Hepatocyte (in vitro differentiated cells): ENCODE results near the gene JADE1. TPM values are rescaled to one million over a fixed set of nuclear protein-coding genes. Genes with fewer than 3 reads are reported as not detected.

Experiments
- DNase-seq: peaks from one replicate; pipeline ENCODE4 v3.0.0-alpha.2; 2016; ENCODE audit warnings: low spot score
- H2AFZ ChIP-seq: fragments of 200-600 bp; sonication (generic); 2 replicates; pipeline ENCODE4 v1.6.0; 2016; ENCODE audit warnings: antibody characterized with exemption, mild to moderate bottlenecking
- H3K27ac ChIP-seq: fragments of 200-600 bp; sonication (generic); 2 replicates; pipeline ENCODE4 v1.5.1; 2016; ENCODE audit warnings: mild to moderate bottlenecking
- H3K27me3 ChIP-seq: fragments of 200-600 bp; sonication (generic); 2 replicates; pipeline ENCODE4 v1.6.1; 2016
- H3K36me3 ChIP-seq: fragments of 200-600 bp; sonication (generic); replicated peaks from 2 replicates; pipeline ENCODE4 v1.5.1; 2016; ENCODE audit warnings: low read depth; ENCODE audit not compliant: insufficient read depth
- H3K4me1 ChIP-seq: fragments of 200-600 bp; sonication (generic); 2 replicates; pipeline ENCODE4 v1.5.1; 2016; ENCODE audit warnings: mild to moderate bottlenecking, moderate library complexity; ENCODE audit not compliant: insufficient read depth
- H3K4me2 ChIP-seq: fragments of 200-600 bp; sonication (generic); 2 replicates; pipeline ENCODE4 v1.6.0; 2016
- H3K4me3 ChIP-seq: fragments of 200-600 bp; sonication (generic); 2 replicates; pipeline ENCODE4 v1.5.1; 2016; ENCODE audit warnings: mild to moderate bottlenecking
- H3K79me2 ChIP-seq: fragments of 200-600 bp; sonication (generic); 2 replicates; pipeline ENCODE4 v1.6.0; 2017; ENCODE audit warnings: mild to moderate bottlenecking
- H3K9me2 ChIP-seq: fragments of 200-600 bp; sonication (generic); replicated peaks from 2 replicates; pipeline ENCODE4 v1.6.0; 2017; ENCODE audit warnings: mild to moderate bottlenecking; ENCODE audit not compliant: insufficient read depth
- H3K9me3 ChIP-seq: fragments of 200-600 bp; sonication (generic); 2 replicates; pipeline ENCODE4 v1.5.1; 2016; ENCODE audit warnings: low read depth, mild to moderate bottlenecking
- H4K20me1 ChIP-seq: fragments of 200-600 bp; sonication (generic); 2 replicates; pipeline ENCODE4 v1.6.0; 2016; ENCODE audit warnings: mild to moderate bottlenecking; ENCODE audit not compliant: insufficient read depth, poor library complexity, severe bottlenecking
- EZH2 ChIP-seq: fragments of 200-600 bp; sonication (generic); IDR thresholded peaks from 2 replicates; pipeline ENCODE4 v1.6.1; 2016; ENCODE audit warnings: antibody characterized with exemption, mild to moderate bottlenecking, borderline replicate concordance
- EZH2phosphoT487 ChIP-seq: fragments of 200-600 bp; sonication (generic); IDR thresholded peaks from one replicate; pipeline ENCODE4 v1.6.1; 2018; ENCODE audit warnings: antibody characterized with exemption, mild to moderate bottlenecking, low read depth, moderate library complexity; ENCODE audit not compliant: unreplicated experiment, severe bottlenecking
- WGBS: methylation state at CpG from one replicate; pipeline ENCODE4 v1.1.6; 2016; ENCODE audit warnings: low lambda C conversion rate; ENCODE audit errors: missing lambda C conversion rate; 5-methylcytosine and 5-hydroxymethylcytosine counted together
- polyA plus RNA-seq: library from polyadenylated mRNA; unstranded; fragments of >200 nt; fragmentation: Nextera tagmentation; extraction: Ambion mirVana; gene quantifications from 2 replicates; pipeline ENCODE4 v1.2.1, GENCODE V29; 2016
- total RNA-seq: library from RNA; depleted of rRNA; stranded (reverse); fragments of >200 nt; gene quantifications from 2 replicates; pipeline ENCODE4 v1.2.3, GENCODE V29; 2014
- TF ChIP-seq, protein P1 (sequence below): fragments of 200-600 bp; sonication (generic); IDR thresholded peaks from 2 replicates; pipeline ENCODE4 v1.5.1; 2016; ENCODE audit warnings: antibody characterized with exemption, mild to moderate bottlenecking; ENCODE audit not compliant: poor library complexity

The JADE1 gene
- total and polyA plus RNA-seq, 2 experiments from 2014 or later: 21.0 to 27.7 TPM

DNA sequence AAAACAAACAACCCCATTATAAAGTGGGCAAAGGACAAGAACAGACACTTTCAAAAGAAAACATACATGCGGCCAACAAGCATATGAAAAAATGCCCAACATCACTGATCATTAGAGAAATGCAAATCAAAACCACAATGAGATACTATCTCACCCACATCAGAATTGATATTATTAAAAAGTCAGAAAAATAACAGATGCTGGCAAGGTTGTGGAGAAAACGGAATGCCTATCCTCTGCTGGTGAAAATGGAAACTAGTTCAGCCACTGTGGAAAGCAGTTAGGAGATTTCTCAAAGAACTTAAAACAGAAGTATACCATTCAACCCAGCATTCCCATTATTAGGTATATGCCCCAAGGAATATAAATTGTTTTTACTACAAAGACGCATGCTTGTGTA is 112.5 kb downstream of the JADE1 start:
- H3K27ac ChIP-seq: no peak overlapping the region
- H3K9me2 ChIP-seq: no peaks in the 10 kb centered on the region
- no peak for TF ChIP-seq EZH2
- TF ChIP-seq, protein P1, sequence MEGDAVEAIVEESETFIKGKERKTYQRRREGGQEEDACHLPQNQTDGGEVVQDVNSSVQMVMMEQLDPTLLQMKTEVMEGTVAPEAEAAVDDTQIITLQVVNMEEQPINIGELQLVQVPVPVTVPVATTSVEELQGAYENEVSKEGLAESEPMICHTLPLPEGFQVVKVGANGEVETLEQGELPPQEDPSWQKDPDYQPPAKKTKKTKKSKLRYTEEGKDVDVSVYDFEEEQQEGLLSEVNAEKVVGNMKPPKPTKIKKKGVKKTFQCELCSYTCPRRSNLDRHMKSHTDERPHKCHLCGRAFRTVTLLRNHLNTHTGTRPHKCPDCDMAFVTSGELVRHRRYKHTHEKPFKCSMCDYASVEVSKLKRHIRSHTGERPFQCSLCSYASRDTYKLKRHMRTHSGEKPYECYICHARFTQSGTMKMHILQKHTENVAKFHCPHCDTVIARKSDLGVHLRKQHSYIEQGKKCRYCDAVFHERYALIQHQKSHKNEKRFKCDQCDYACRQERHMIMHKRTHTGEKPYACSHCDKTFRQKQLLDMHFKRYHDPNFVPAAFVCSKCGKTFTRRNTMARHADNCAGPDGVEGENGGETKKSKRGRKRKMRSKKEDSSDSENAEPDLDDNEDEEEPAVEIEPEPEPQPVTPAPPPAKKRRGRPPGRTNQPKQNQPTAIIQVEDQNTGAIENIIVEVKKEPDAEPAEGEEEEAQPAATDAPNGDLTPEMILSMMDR: no peak
- TF ChIP-seq EZH2phosphoT487: no peak
- H3K4me3 ChIP-seq: no peak overlapping the region
- H3K4me2 ChIP-seq: no peak overlapping the region
- H2AFZ ChIP-seq: no peak overlapping the region
- DNase-seq: no peak
- H3K36me3 ChIP-seq: no peaks in the 10 kb centered on the region
- 92% methylated on average over 3 of the region's 3 CpGs for WGBS
- H4K20me1 ChIP-seq: no peaks in the 10 kb centered on the region
- no peaks in the 10 kb centered on the region for H3K4me1 ChIP-seq
- H3K27me3 ChIP-seq: no peaks in the 10 kb centered on the region
- H3K9me3 ChIP-seq: no peaks in the 10 kb centered on the region
- H3K79me2 ChIP-seq: no peaks in the 10 kb centered on the region
